B cell (primary cell): ENCODE results near the gene RPS21. TPM values are rescaled to one million over a fixed set of nuclear protein-coding genes. Genes with fewer than 3 reads are reported as not detected.
A peak's percentile ranks its signal among the peaks of the same experiment; 100 is the strongest.

Experiments
- ATAC-seq: fragments of 200-7000 bp; cut with Tn5 transposase; one replicate; pipeline ENCODE4 v1.10.0; 2021; ENCODE audit warnings: low read depth, mild to moderate bottlenecking, moderate number of reproducible peaks, moderate library complexity
- CTCF ChIA-PET: fragments of 350-600 bp; sonication (Branson Sonifier 250); formaldehyde crosslinking; loops from one replicate; lab custom pipeline; 2021; ENCODE audit warnings: antibody characterized with exemption, inconsistent platforms; lab: Charles Lee
- POLR2A ChIA-PET: fragments of 350-600 bp; sonication (Branson Sonifier 250); formaldehyde crosslinking; loops from one replicate; lab custom pipeline; 2021; ENCODE audit warnings: antibody characterized with exemption; lab: Charles Lee
- DNase-seq: peaks from one replicate; pipeline ENCODE4 v3.0.0; 2013
- H2AFZ ChIP-seq: 2 replicates; pipeline ENCODE4 v1.6.1; 2012; ENCODE audit warnings: mild to moderate bottlenecking, low read depth, low read length; ENCODE audit not compliant: insufficient read depth, poor library complexity, severe bottlenecking
- H3K27ac ChIP-seq, 2 donors: 1 replicate in 1 of 2; 2 replicates in 1 of 2; pipeline ENCODE4 v1.5.1; 2012 to 2013; ENCODE audit warnings: low read length in 2 of 2, mild to moderate bottlenecking in 2 of 2, moderate library complexity in 1 of 2
- H3K27me3 ChIP-seq, 4 experiments: fragments of 200-600 bp in 1 of 4; sonication (generic) in 1 of 4; replicated peaks in 1 of 4; 1 replicate in 2 of 4; 2 replicates in 2 of 4; pipeline versions ENCODE4 v1.6.1 to v1.7.0; 2013 to 2016; ENCODE audit warnings: low read length in 3 of 4, mild to moderate bottlenecking in 2 of 4, mixed read lengths in 1 of 4, moderate library complexity in 1 of 4; ENCODE audit not compliant: insufficient read depth in 4 of 4, control insufficient read depth in 3 of 4; ENCODE audit errors: control extremely low read depth in 1 of 4
- H3K36me3 ChIP-seq, 2 experiments: replicated peaks in 1 of 2; 1 replicate in 1 of 2; 2 replicates in 1 of 2; pipeline versions ENCODE4 v1.6.1 to v1.7.1; 2013; ENCODE audit warnings: low read length in 1 of 2; ENCODE audit not compliant: insufficient read depth in 2 of 2, control insufficient read depth in 1 of 2; ENCODE audit errors: control extremely low read depth in 1 of 2, extremely low read depth in 1 of 2
- H3K4me1 ChIP-seq, 2 donors: fragments of 200-600 bp in 1 of 2; sonication (generic) in 1 of 2; 1 replicate in 1 of 2; 2 replicates in 1 of 2; pipeline versions ENCODE4 v1.5.1 to v1.6.1; 2013 to 2017; ENCODE audit warnings: low read length in 2 of 2; ENCODE audit not compliant: control insufficient read depth in 2 of 2, insufficient read depth in 2 of 2
- H3K4me2 ChIP-seq: replicated peaks from 2 replicates; pipeline ENCODE3; 2012; ENCODE audit warnings: mild to moderate bottlenecking, low read depth, low read length; ENCODE audit not compliant: poor library complexity, severe bottlenecking
- H3K4me3 ChIP-seq, 5 experiments: fragments of 200-600 bp in 1 of 5; sonication (generic) in 1 of 5; 1 replicate in 3 of 5; 2 replicates in 2 of 5; pipeline versions ENCODE4 v1.5.1 to v1.7.0; 2011 to 2016; ENCODE audit warnings: low read length in 4 of 5, mild to moderate bottlenecking in 4 of 5, low read depth in 2 of 5, control low read depth in 1 of 5, moderate library complexity in 1 of 5; ENCODE audit not compliant: insufficient read depth in 1 of 5; ENCODE audit errors: control extremely low read depth in 1 of 5, extremely low read depth in 1 of 5
- H3K79me2 ChIP-seq: fragments of 200-600 bp; sonication (generic); one replicate; pipeline ENCODE4 v1.6.0; 2016; ENCODE audit warnings: low read length; ENCODE audit not compliant: control insufficient read depth, insufficient read depth
- H3K9ac ChIP-seq: fragments of 200-600 bp; sonication (generic); 2 replicates; pipeline ENCODE4 v1.6.1; 2017; ENCODE audit warnings: mild to moderate bottlenecking, low read length, moderate library complexity
- H3K9me3 ChIP-seq, 3 donors: one replicate each; pipeline versions ENCODE4 v1.6.1 to v1.7.1; 2013; ENCODE audit warnings: low read length in 2 of 3; ENCODE audit not compliant: control insufficient read depth in 2 of 3, insufficient read depth in 1 of 3; ENCODE audit errors: control extremely low read depth in 1 of 3
- H4K20me1 ChIP-seq: 2 replicates; pipeline ENCODE4 v1.6.0; 2012; ENCODE audit warnings: mild to moderate bottlenecking, low read length; ENCODE audit not compliant: insufficient read depth, control insufficient read depth, poor library complexity, severe bottlenecking
- H3K27ac Mint-ChIP-seq: one replicate; pipeline ENCODE4 v1.8.0; 2021; ENCODE audit warnings: mixed read lengths
- H3K27me3 Mint-ChIP-seq: one replicate; pipeline ENCODE4 v1.8.0; 2021; ENCODE audit warnings: mixed read lengths
- H3K4me1 Mint-ChIP-seq: one replicate; pipeline ENCODE4 v1.8.0; 2021; ENCODE audit warnings: mixed read lengths
- H3K4me3 Mint-ChIP-seq: one replicate; pipeline ENCODE4 v1.8.0; 2021; ENCODE audit warnings: mixed read lengths
- H3K9me3 Mint-ChIP-seq: one replicate; pipeline ENCODE4 v1.8.0; 2022; ENCODE audit warnings: mixed read lengths; ENCODE audit not compliant: insufficient read depth
- CTCF ChIP-seq: fragments of 200-600 bp; IDR thresholded peaks from one replicate; pipeline ENCODE4 v1.8.0; 2022; ENCODE audit warnings: antibody characterized with exemption, mild to moderate bottlenecking
- EZH2 ChIP-seq: IDR thresholded peaks from 2 replicates; pipeline ENCODE4 v1.6.1; 2012; ENCODE audit warnings: borderline replicate concordance, low read depth, mild to moderate bottlenecking, moderate library complexity, low read length; ENCODE audit not compliant: insufficient read depth, poor library complexity, severe bottlenecking
- WGBS: methylation state at CpG from one replicate; pipeline ENCODE4 v1.1.5; 2013; ENCODE audit warnings: missing lambda C conversion rate; ENCODE audit not compliant: insufficient coverage; 5-methylcytosine and 5-hydroxymethylcytosine counted together
- intact Hi-C: fragments of 100-400 bp; cut with micrococcal nuclease; formaldehyde crosslinking; loops from one replicate; pipeline ENCODE4 v1.10.0; 2022
- polyA plus RNA-seq: library from polyadenylated mRNA; depleted of rRNA; stranded (reverse); fragments of >200 nt; gene quantifications from 2 replicates; pipeline ENCODE4 v1.2.3, GENCODE V29; 2012
- total RNA-seq, 2 donors: library from RNA; stranded (reverse); fragments of 120-200 nt in 1 of 2; gene quantifications; 1 replicate in 1 of 2; 2 replicates in 1 of 2; pipeline versions ENCODE4 v1.2.3 to v1.2.4, GENCODE V29; 2013 to 2022

Gene RPS21
- total and polyA plus RNA-seq, 2 donors (not counting 1 experiment from before 2014, with no cell fraction given), result 2,653 to 9,603 TPM

- TF ChIP-seq CTCF (no peak), EZH2 (no peak)
- H3K79me2 ChIP-seq, result no peaks in the 10 kb centered on the region
- peak overlapping the region; percentile 52 for H3K4me3 Mint-ChIP-seq
- H3K27ac Mint-ChIP-seq, result peak overlapping the region; percentile 61
- H3K27me3 Mint-ChIP-seq, result peaks cover 6% of the 10 kb centered on the region
- CTCF ChIA-PET, result interaction anchor here (1.0 to 2.4 kb wide), 3 partner anchors 17 to 64 kb away, joined by 7 to 11 read pairs (median 9); no protein-coding TSS in a partner anchor
- POLR2A ChIA-PET, result interaction anchor here (1.1 to 4.2 kb wide), 3 partner anchors 10 to 26 kb away, joined by 3 to 43 read pairs (median 6); partner anchors contain the start of gene RPS21
- H3K27me3 ChIP-seq, result peaks cover 0 to 29% (median 11%) of the 10 kb centered on the region in 4 experiments
- peaks cover 22% of the 10 kb centered on the region for H3K4me1 Mint-ChIP-seq
- no peaks in the 10 kb centered on the region for H3K9me3 Mint-ChIP-seq
- peak overlapping the region; percentile 93 for H3K4me2 ChIP-seq
- WGBS, result 90% methylated on average over 27 of the region's 27 CpGs
- no peak overlapping the region for H3K9ac ChIP-seq
- H3K9me3 ChIP-seq, result peaks cover 0 to 4% (median 0%) of the 10 kb centered on the region in 3 donors
- peaks cover 6% of the 10 kb centered on the region for H4K20me1 ChIP-seq
- H3K27ac ChIP-seq, result no peak overlapping the region
- peaks cover 25 to 31% of the 10 kb centered on the region in 2 donors for H3K4me1 ChIP-seq
- DNase-seq (no peak), ATAC-seq (no peak)
- H3K36me3 ChIP-seq, result no peaks in the 10 kb centered on the region
- H2AFZ ChIP-seq, result no peak overlapping the region
- intact Hi-C loops, result no loop called here
- H3K4me3 ChIP-seq, result no peak overlapping the region
These were observed 21.8 kb upstream of the RPS21 start for GRCh38 chr20:62364911-62365736.
